HG02759 (cell line): Measurements from ENCODE around the gene SEMA4G.
"Not testable (repeated sequence)": the region's sequence is repeated elsewhere in the genome, so short reads cannot be mapped to it uniquely, and the experiment has no call there.

Experiments
- ATAC-seq: cut with Tn5 transposase; IDR thresholded peaks from one replicate; pipeline ENCODE4 v1.9.1; 2021; ENCODE audit warnings: mild to moderate bottlenecking, moderate library complexity; ENCODE audit not compliant: unreplicated experiment

The SEMA4G gene

GRCh38 chr10:100970914-100971811 lies 1.9 kb downstream of the SEMA4G start:
- ATAC-seq, result no peak

- no peak for ATAC-seq
Observed at GRCh38 chr10:100972115-100972903, 3.0 kb downstream of the SEMA4G start.

GRCh38 chr10:100972904-100973535 lies 3.7 kb downstream of the SEMA4G start:
- ATAC-seq, result no peak

GRCh38 chr10:100975397-100975796 lies 6.1 kb downstream of the SEMA4G start:
- ATAC-seq, result not testable (repeated sequence)

GRCh38 chr10:100976906-100977305 lies 7.6 kb downstream of the SEMA4G start:
- ATAC-seq, result no peak

GRCh38 chr10:100977436-100977835 lies 8.1 kb downstream of the SEMA4G start:
- no peak for ATAC-seq

GRCh38 chr10:100978121-100978900 lies 9.0 kb downstream of the SEMA4G start:
- no peak for ATAC-seq

GRCh38 chr10:100978901-100979195 lies 9.5 kb downstream of the SEMA4G start:
- no peak for ATAC-seq

- ATAC-seq, result no peak
Observed at GRCh38 chr10:100979791-100980272, 10.5 kb downstream of the SEMA4G start.

- no peak for ATAC-seq
Observed at GRCh38 chr10:100980311-100980710, 11.0 kb downstream of the SEMA4G start.

GRCh38 chr10:100980711-100981110 lies 11.4 kb downstream of the SEMA4G start:
- no peak for ATAC-seq

- ATAC-seq, result no peak
Observed at GRCh38 chr10:100981178-100981772, 12.0 kb downstream of the SEMA4G start.

GRCh38 chr10:100982916-100983830 lies 13.9 kb downstream of the SEMA4G start:
- ATAC-seq, result no peak

GRCh38 chr10:100983868-100984671 lies 14.8 kb downstream of the SEMA4G start:
- ATAC-seq, result no peak

GRCh38 chr10:100984672-100985177 lies 15.4 kb downstream of the SEMA4G start:
- no peak for ATAC-seq

GRCh38 chr10:100985336-100985735 lies 16.0 kb downstream of the SEMA4G start:
- no peak for ATAC-seq

- ATAC-seq, result no peak
Observed at GRCh38 chr10:100986623-100986951, 17.3 kb downstream of the SEMA4G start.

GRCh38 chr10:100986952-100987684 lies 17.8 kb downstream of the SEMA4G start, which contains the start of the genes MRPL43 and TWNK:
Gene MRPL43 (minus strand): TSS chr10:100987497. CDS start chr10:100987443, 54 bp downstream.
Gene TWNK (plus strand): TSS chr10:100987543. CDS start chr10:100988211, 668 bp downstream.
- ATAC-seq, result peak; percentile 90
